ENCODE results near the gene SERPINB8.

- TF ChIP-seq POLR2A (IDR thresholded peaks at IDR 0.05; ENCODE audit: low read length): no peak
- no peak for TF ChIP-seq GATA1 (IDR thresholded peaks at IDR 0.05; ENCODE audit: low read depth, low read length)
These were observed 41.5 kb upstream of the SERPINB8 start for GRCh38 chr18:63928331-63928730.

Measured in erythroblast (primary cell).